GM19467 (cell line): ENCODE data around the gene CHPF2.

ENCODE experiments used
- ATAC-seq: cut with Tn5 transposase; IDR thresholded peaks from one replicate; pipeline ENCODE4 v1.9.1; 2021; ENCODE audit warnings: mild to moderate bottlenecking, moderate library complexity; ENCODE audit not compliant: unreplicated experiment

CHPF2 gene

GRCh38 chr7:151260471-151260870 lies 28.2 kb downstream of the CHPF2 start:
- ATAC-seq: no peak

- no peak for ATAC-seq
Observed at GRCh38 chr7:151260883-151261282, 28.6 kb downstream of the CHPF2 start.

- ATAC-seq: no peak
Observed at GRCh38 chr7:151261529-151261928, 29.2 kb downstream of the CHPF2 start.

GRCh38 chr7:151264615-151265014 lies 32.3 kb downstream of the CHPF2 start:
- no peak for ATAC-seq

- no peak for ATAC-seq
Observed at GRCh38 chr7:151265351-151265931, 33.2 kb downstream of the CHPF2 start.

- ATAC-seq: no peak
Observed at GRCh38 chr7:151269511-151269910, 37.2 kb downstream of the CHPF2 start.

- ATAC-seq: no peak
Observed at GRCh38 chr7:151271699-151272355, 39.5 kb downstream of the CHPF2 start.

- ATAC-seq: no peak
Observed at GRCh38 chr7:151272405-151272804, 40.1 kb downstream of the CHPF2 start.

- no peak for ATAC-seq
Observed at GRCh38 chr7:151272877-151273276, 40.6 kb downstream of the CHPF2 start.

- ATAC-seq: no peak
Observed at GRCh38 chr7:151273651-151274390, 41.5 kb downstream of the CHPF2 start.

GRCh38 chr7:151274396-151274795 lies 42.1 kb downstream of the CHPF2 start:
- no peak for ATAC-seq

- ATAC-seq: no peak
Observed at GRCh38 chr7:151274936-151275812, 42.9 kb downstream of the CHPF2 start.

- ATAC-seq: no peak
Observed at GRCh38 chr7:151275813-151276577, 43.7 kb downstream of the CHPF2 start.

GRCh38 chr7:151276666-151277590 lies 44.6 kb downstream of the CHPF2 start:
- ATAC-seq: no peak

- ATAC-seq: no peak
Observed at GRCh38 chr7:151277631-151278030, 45.3 kb downstream of the CHPF2 start.

- ATAC-seq: no peak
Observed at GRCh38 chr7:151278949-151279348, 46.7 kb downstream of the CHPF2 start.

GRCh38 chr7:151279868-151280267 lies 47.6 kb downstream of the CHPF2 start:
- no peak for ATAC-seq

GRCh38 chr7:151280388-151281019 lies 48.2 kb downstream of the CHPF2 start:
- no peak for ATAC-seq

GRCh38 chr7:151281686-151282085 lies 49.4 kb downstream of the CHPF2 start:
- ATAC-seq: no peak
